Epithelial cell of proximal tubule (primary cell): Measurements from ENCODE around the gene LPAR3. TPM values are rescaled to one million over a fixed set of nuclear protein-coding genes. Genes with fewer than 3 reads are reported as not detected.

Source experiments
- DNase-seq: peaks from one replicate; pipeline ENCODE4 v3.0.0-alpha.2; 2011; ENCODE audit warnings: low read depth
- H3K4me3 ChIP-seq: 2 replicates; pipeline ENCODE4 v1.5.1; 2011; ENCODE audit warnings: low read depth, mild to moderate bottlenecking, low read length
- CTCF ChIP-seq: conservative IDR thresholded peaks from 2 replicates; pipeline ENCODE4 v1.5.1; 2012; ENCODE audit warnings: low read depth, mild to moderate bottlenecking, low read length
- total RNA-seq: library from RNA; depleted of rRNA; stranded (reverse); fragments of >200 nt; gene quantifications from 2 replicates; pipeline ENCODE4 v1.2.3, GENCODE V29; 2015

Gene LPAR3
- total RNA-seq, 1 donor from 2014 or later, result 1.8 TPM

GRCh38 chr1:84861516-84861915 is 31.5 kb downstream of the LPAR3 start:
- DNase-seq, result no peak
- TF ChIP-seq CTCF, result no peak
- no peak overlapping the region for H3K4me3 ChIP-seq

GRCh38 chr1:84859866-84860265 is 33.1 kb downstream of the LPAR3 start:
- TF ChIP-seq CTCF, result no peak
- DNase-seq, result no peak

GRCh38 chr1:84857906-84858305 is 35.1 kb downstream of the LPAR3 start:
- no peak for TF ChIP-seq CTCF
- DNase-seq, result no peak
- no peak overlapping the region for H3K4me3 ChIP-seq

More at GRCh38 chr1:84859866-84860265, 33.1 kb downstream of the LPAR3 start:
- no peak overlapping the region for H3K4me3 ChIP-seq

GRCh38 chr1:84856726-84857270 is 36.2 kb downstream of the LPAR3 start:
- no peak for DNase-seq
- H3K4me3 ChIP-seq, result no peak overlapping the region
- TF ChIP-seq CTCF, result no peak

GRCh38 chr1:84855691-84856630 is 37.0 kb downstream of the LPAR3 start:
- H3K4me3 ChIP-seq, result no peak overlapping the region
- TF ChIP-seq CTCF, result no peak
- no peak for DNase-seq

GRCh38 chr1:84855168-84855567 is 37.8 kb downstream of the LPAR3 start:
- no peak for TF ChIP-seq CTCF
- no peak overlapping the region for H3K4me3 ChIP-seq
- DNase-seq, result no peak
